GM18868 (cell line): ENCODE measurements around the gene ST8SIA6.

Experiments used
- ATAC-seq: cut with Tn5 transposase; IDR thresholded peaks from one replicate; pipeline ENCODE4 v1.9.1; 2021; ENCODE audit warnings: mild to moderate bottlenecking, moderate library complexity; ENCODE audit not compliant: unreplicated experiment

Gene ST8SIA6

GRCh38 chr10:17276756-17277424, 177.5 kb downstream of the ST8SIA6 start:
- no peak for ATAC-seq

DNA sequence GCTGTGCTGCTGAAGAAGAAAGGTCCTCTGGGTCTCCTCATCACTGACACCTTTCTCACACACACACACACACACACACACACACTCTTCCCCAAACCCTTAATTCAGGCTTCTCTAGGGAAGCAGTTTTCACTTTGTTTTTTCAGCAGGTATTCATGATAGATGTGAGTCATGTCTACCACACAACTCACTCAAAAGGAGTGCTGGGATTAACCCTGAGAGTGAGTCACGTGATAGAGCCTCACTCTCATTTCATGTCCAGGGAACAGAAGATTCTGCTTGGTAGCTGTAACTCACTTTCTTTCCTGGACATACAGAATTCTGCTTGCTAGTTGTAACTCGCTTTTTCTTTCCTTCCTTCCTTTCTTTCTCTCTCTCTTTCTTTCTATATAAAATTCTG, 181.0 kb downstream of the ST8SIA6 start:
- ATAC-seq = no peak

GRCh38 chr10:17272648-17273047, 181.7 kb downstream of the ST8SIA6 start:
- no peak for ATAC-seq
